Measurements from ENCODE around the gene ACOT11. TPM values are rescaled to one million over a fixed set of nuclear protein-coding genes. Genes with fewer than 3 reads are reported as not detected.
A peak's percentile ranks its signal among the peaks of the same experiment; 100 is the strongest.

ACOT11 gene
- total and polyA plus RNA-seq, 10 of the 15 experiments (the other 5 are each of a cell fraction or from before 2014, with no cell fraction given) = 0.04 to 0.85 (median 0.39) TPM; not detected in 1

DNA sequence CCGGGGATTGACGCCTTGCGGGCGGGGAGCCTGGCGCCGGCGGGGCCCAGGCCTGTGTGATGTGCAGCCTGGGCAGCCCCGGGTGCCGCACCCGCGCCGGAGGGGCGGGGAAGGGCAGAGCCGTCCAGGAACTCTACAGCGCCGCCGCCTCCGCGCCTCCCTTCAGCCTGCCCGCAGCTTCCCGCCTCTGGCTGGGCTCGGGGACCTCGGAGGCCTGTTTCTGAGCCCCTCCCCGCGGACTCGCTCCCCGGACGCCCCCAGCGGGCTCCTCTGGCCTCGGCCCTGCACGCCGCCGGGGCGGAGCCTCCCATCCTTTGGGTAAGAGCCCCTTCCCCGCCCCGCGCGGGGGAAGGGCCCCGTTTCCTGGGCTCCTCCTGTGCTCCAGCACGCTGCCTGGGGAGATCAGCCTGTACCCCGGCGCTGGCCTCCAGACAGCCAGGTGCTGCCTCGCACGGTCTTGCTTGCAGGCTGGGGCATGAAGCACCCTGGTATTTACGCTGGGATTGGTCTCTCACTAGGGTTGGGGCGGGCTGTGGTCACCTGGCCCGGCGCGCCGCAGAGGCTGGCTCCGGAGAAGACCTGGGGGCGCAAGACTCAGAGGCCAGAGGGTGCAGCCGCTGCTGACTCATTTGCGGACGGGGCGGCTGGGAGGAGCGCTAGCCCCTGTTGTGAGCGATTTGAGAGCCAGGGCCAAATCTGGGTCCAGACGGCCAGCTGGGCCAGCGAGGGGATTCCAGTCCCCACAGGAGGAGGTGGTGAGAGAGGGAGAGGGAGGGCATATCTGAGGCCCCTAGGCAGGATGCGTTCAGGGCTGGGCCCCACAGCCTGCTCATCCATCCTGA, 5.7 kb upstream of the ACOT11 start:
- H3K9me3 ChIP-seq (replicated peaks; ENCODE audit: control insufficient read depth, insufficient read depth, low read length) = no peaks in the 10 kb centered on the region
- 3% methylated on average over 45 of the region's 61 CpGs for WGBS (ENCODE audit: insufficient coverage, insufficient replicate concordance, low lambda C conversion rate, missing lambda C conversion rate)
- no TSS peak for BruUV-seq (replicated peaks)
- no peak overlapping the region for H3K27ac ChIP-seq (ENCODE audit: control insufficient read depth, insufficient read depth)
- H4K20me1 ChIP-seq (ENCODE audit: control insufficient read depth, insufficient read depth) = no peaks in the 10 kb centered on the region
- intact Hi-C loops (cut with micrococcal nuclease; ENCODE audit: unreplicated experiment) = no loop called here
- ChIA-PET POLR2A (no interaction called here), CTCF (no interaction called here), RAD21 (ENCODE audit: unreplicated experiment) (no interaction called here), SMC1A (ENCODE audit: uncharacterized antibody, unreplicated experiment) (no interaction called here)
- H3K4me2 ChIP-seq (ENCODE audit: control insufficient read depth, insufficient read depth) = peak overlapping the region; percentile 87
- H2AFZ ChIP-seq (ENCODE audit: control insufficient read depth, low read depth, low read length) = peak overlapping the region; percentile 91
- H3K27me3 ChIP-seq (replicated peaks in 1 of 2; ENCODE audit: control insufficient read depth in 2 of 2, insufficient read depth in 2 of 2, low read length in 1 of 2) = peaks cover 0 to 2% of the 10 kb centered on the region in 2 experiments; a peak in 1 of 4 replicates
- peak overlapping the region; percentile 59 for H3K4me3 ChIP-seq
- DNase-seq (ENCODE audit: low read depth, low spot score) (peak; percentile 9), ATAC-seq (peak; percentile 87), FAIRE-seq (no peak)
- H3K36me3 ChIP-seq (ENCODE audit: control insufficient read depth in 2 of 2, insufficient read depth in 2 of 2, low read length in 1 of 2) = no peaks in the 10 kb centered on the region
- in situ Hi-C loops (cut with MboI) = no loop called here
- H3K9ac ChIP-seq (ENCODE audit: control insufficient read depth, insufficient read depth, low read length) = peak overlapping the region; percentile 44; the same call in 1 of the 2 replicates
- peaks cover 4% of the 10 kb centered on the region; the same call in 1 of the 2 replicates for H3K4me1 ChIP-seq (ENCODE audit: control insufficient read depth, insufficient read depth, low read length)
- TF ChIP-seq HDAC6 (IDR thresholded peaks at IDR 0.05; ENCODE audit: unreplicated experiment) (peak; percentile 42), NR2F1 (conservative IDR thresholded peaks at IDR 0.05) (0 out of 2 replicates have a peak, but pooled peaks have one; percentile 21), MYC (IDR thresholded peaks at IDR 0.05; ENCODE audit: insufficient read depth, insufficient read length, insufficient replicate concordance, low read length, severe bottlenecking) (no peak), POLR2A (IDR thresholded peaks at IDR 0.05; ENCODE audit: low read depth, low read length) (peak; percentile 24; the same call in 1 of the 2 replicates), IKZF1 (conservative IDR thresholded peaks at IDR 0.05) (peak; percentile 74), ETV6 (conservative IDR thresholded peaks at IDR 0.05 in 1 of 2, IDR thresholded peaks at IDR 0.05 in 1 of 2; ENCODE audit: borderline replicate concordance in 1 of 2, low read depth in 1 of 2) (no peak), BHLHE40 (IDR thresholded peaks at IDR 0.05; ENCODE audit: borderline replicate concordance in 1 of 2, low read depth in 2 of 2, low read length in 1 of 2) (peak in 1 of 2 experiments; percentile 17; a peak in 1 of 4 replicates), MXI1 (IDR thresholded peaks at IDR 0.05; ENCODE audit: low read depth, low read length) (no peak), CTCF (IDR thresholded peaks at IDR 0.05 in 2 of 3, conservative IDR thresholded peaks at IDR 0.05 in 1 of 3; ENCODE audit: control insufficient read depth in 2 of 3, extremely low read depth in 1 of 3, insufficient read depth in 1 of 3, low read depth in 3 of 3, low read length in 3 of 3) (peak in 1 of 3 experiments; percentile 14; a peak in 1 of 6 replicates), RUNX3 (IDR thresholded peaks at IDR 0.05; ENCODE audit: low read length) (0 out of 2 replicates have a peak, but pooled peaks have one; percentile 7), GATAD2B (conservative IDR thresholded peaks at IDR 0.05; ENCODE audit: low read depth) (0 out of 2 replicates have a peak, but pooled peaks have one; percentile 21)
- H3K79me2 ChIP-seq (ENCODE audit: control insufficient read depth, insufficient read depth, low read length) = no peaks in the 10 kb centered on the region
